Right cardiac atrium (tissue), 5 donors: ENCODE results near the gene TEAD1. TPM values are rescaled to one million over a fixed set of nuclear protein-coding genes. Genes with fewer than 3 reads are reported as not detected.

Experiments used
- ATAC-seq, 2 donors: fragments of 200-7000 bp; cut with Tn5 transposase; one replicate each; pipeline versions ENCODE4 v1.8.0 to v1.9.1; 2020; ENCODE audit warnings: moderate library complexity in 2 of 2, mild to moderate bottlenecking in 1 of 2
- DNase-seq, 3 donors: peaks; one replicate each; pipeline ENCODE4 v3.0.0-alpha.2; 2020
- H3K27ac ChIP-seq: one replicate; pipeline ENCODE4 v1.5.1; 2013; ENCODE audit warnings: mild to moderate bottlenecking, low read length, control low read depth, moderate library complexity
- H3K27me3 ChIP-seq: one replicate; pipeline ENCODE4 v1.6.1; 2013; ENCODE audit not compliant: control insufficient read depth, insufficient read depth
- H3K4me1 ChIP-seq: one replicate; pipeline ENCODE4 v1.6.1; 2013; ENCODE audit warnings: low read length; ENCODE audit not compliant: control insufficient read depth, insufficient read depth
- H3K4me3 ChIP-seq: one replicate; pipeline ENCODE4 v1.5.1; 2013; ENCODE audit warnings: low read length, control low read depth
- H3K9me3 ChIP-seq: one replicate; pipeline ENCODE4 v1.6.1; 2013; ENCODE audit warnings: low read length; ENCODE audit not compliant: control insufficient read depth
- WGBS: extraction: QIAGEN DNeasy Blood & Tissue Kit; methylation state at CpG from one replicate; pipeline ENCODE4 v1.1.7; 2013; 5-methylcytosine and 5-hydroxymethylcytosine counted together
- intact Hi-C, 4 donors: fragments of 100-400 bp; cut with DNase I; formaldehyde crosslinking; loops; one replicate each; pipeline versions ENCODE4 v1.11.0 to v1.14.0; 2022 to 2023
- long read RNA-seq, 4 donors: library from polyadenylated mRNA; unstranded; transcript quantifications; one replicate each; pipeline ENCODE4 v2.0.0, GENCODE V29; 2020 to 2021
- polyA plus RNA-seq: library from polyadenylated mRNA; stranded (reverse); fragments of 200-250 nt; gene quantifications from one replicate; pipeline ENCODE4 v1.2.3, GENCODE V29; 2013
- total RNA-seq, 4 donors: library from RNA; stranded (reverse); fragmentation: NEBNext Ultra II Directional; extraction: Animal tissue kit (Norgen Biotek cat#: 25700); gene quantifications; one replicate each; pipeline ENCODE4 v1.2.1, GENCODE V29; 2021
- donor health status: healthy with polysubstance abuse.
- donor health status: DM: no; HTN: yes; CAD: no.
- donor health status: DM: no; HTN: no; CAD: no.
- donor health status: DM: no; HTN: yes; CAD: no; lungs with severe emphysema.
- donor health status: DM: yes; HTN: yes; CAD: no.

Gene TEAD1
- total RNA-seq (100 to 1,000 TPM in 2 of 4 donors, 10 to 100 TPM in 2; 81.3 to 105 (median 98.4) TPM), polyA plus RNA-seq (19.7 TPM)
- long read RNA-seq, donor 1, full-length matches to known transcripts: 4 of 62 reads
- long read RNA-seq, donor 1, partial matches to known transcripts: 7 of 62 reads
- long read RNA-seq, donor 1, other reads (novel, unspliced or antisense): 51 of 62 reads
- long read RNA-seq, donor 2, partial matches to known transcripts: 0 of 11 reads
- long read RNA-seq, donor 2, other reads (novel, unspliced or antisense): 11 of 11 reads
- long read RNA-seq, donor 3, full-length matches to known transcripts: 6 of 84 reads
- long read RNA-seq, donor 3, partial matches to known transcripts: 2 of 84 reads
- long read RNA-seq, donor 3, other reads (novel, unspliced or antisense): 76 of 84 reads
- long read RNA-seq, donor 4, partial matches to known transcripts: 0 of 11 reads
- long read RNA-seq, donor 4, other reads (novel, unspliced or antisense): 11 of 11 reads

DNA sequence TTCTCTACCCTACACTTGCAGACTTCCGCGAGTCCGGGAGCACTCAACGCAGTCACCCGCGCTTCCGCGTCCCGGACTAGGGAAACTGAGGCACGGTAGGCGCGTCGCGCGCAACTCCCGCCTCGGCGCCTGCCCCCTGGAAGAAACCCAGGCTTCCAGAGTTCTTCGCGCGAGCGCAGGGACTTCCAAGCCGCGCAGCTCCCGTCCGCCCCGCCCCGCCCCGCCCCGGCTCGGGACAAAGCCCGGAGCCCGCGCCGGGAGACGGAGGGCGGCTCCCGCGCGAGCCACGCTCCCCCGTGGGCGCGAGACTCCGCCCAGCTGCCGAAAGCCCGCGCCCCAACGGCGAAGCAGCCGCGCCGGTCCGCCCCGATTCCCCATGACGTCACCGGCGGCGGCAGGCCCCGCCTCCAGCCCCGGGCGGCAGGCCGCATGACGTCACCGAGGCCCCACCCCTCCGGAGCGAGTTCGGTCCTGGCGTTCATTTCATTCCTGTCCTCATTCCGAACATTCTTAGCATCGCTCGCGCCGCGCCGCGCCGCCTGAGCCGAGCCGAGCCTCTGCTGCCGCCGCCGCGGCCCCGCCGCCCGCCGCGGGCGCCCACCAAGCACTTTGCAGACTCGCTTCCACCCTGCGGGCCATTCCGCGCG, at the start of gene TEAD1:
Gene TEAD1 (plus strand): TSS at position 498 of the 647 bp plus-strand sequence.
- no peaks in the 10 kb centered on the region for H3K27me3 ChIP-seq
- H3K4me3 ChIP-seq: peak within 1 kb of the TSS; percentile 92
- ATAC-seq (peak; percentile 98), DNase-seq (peak; percentile 96 to 99 (median 98))
- no peaks in the 10 kb centered on the region for H3K9me3 ChIP-seq
- intact Hi-C loops: loop anchor here in 2 of 4 donors (10.0 kb wide), 1 partner anchor 221 kb away; no protein-coding TSS in a partner anchor
- H3K4me1 ChIP-seq: no peaks in the 10 kb centered on the region
- WGBS: under 1% methylated on average over 95 of the region's 95 CpGs
- H3K27ac ChIP-seq: peak within 1 kb of the TSS; percentile 93

DNA sequence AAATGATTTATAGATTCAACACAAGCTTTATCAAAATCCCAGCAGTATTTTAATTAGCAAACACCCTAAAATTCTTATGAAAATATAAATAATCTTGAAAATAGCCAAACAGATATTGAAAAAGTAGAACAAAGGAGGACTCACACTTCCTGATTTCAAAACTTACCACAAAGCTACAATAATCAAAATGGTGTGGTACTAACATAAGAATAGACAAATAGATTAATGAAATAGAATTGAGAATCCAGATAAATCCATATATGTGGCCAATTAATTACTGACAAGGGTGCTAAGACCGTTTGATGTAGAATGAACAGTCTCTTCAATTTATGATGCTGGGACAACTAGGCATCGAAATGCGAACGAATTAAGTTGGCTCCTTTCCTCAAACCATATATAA, 49.6 kb upstream of the TEAD1 start:
- no peak overlapping the region for H3K27ac ChIP-seq
- 94% methylated on average over 4 of the region's 4 CpGs for WGBS
- H3K27me3 ChIP-seq: no peaks in the 10 kb centered on the region
- no peaks in the 10 kb centered on the region for H3K9me3 ChIP-seq
- DNase-seq: no peak
- intact Hi-C loops: no loop called here
- no peak overlapping the region for H3K4me3 ChIP-seq
- ATAC-seq: no peak
- H3K4me1 ChIP-seq: no peaks in the 10 kb centered on the region

DNA sequence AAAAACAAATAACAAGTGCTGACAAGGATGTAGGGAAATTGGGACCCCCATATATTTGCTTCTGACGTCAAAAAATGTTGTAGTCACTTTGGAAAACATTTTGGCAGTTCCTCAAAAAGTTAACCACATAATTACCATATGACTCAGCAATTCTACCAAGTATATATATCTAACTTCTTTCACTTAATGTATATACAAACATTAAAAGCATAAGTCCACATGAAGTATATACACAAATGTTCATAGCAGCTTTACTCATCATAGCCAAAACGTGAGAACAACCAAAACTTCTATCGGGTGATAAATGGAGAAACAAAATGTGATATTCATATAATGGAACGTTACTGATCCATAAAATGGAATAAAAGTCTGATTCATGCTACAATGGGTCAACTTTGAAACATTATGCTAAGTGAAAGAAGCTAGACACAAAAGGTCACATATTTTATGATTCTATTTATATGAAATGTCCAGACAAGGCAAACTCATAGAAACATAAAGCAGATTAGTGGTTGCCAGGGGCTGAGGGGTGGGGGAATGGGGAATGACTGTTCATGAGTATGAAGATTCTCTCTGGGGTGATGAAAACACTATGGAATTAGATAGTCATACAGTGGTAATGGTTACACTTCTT, 48.7 kb upstream of the TEAD1 start:
- ATAC-seq (no peak), DNase-seq (no peak)
- Histone ChIP-seq H3K9me3 (no peaks in the 10 kb centered on the region), H3K4me3 (no peak overlapping the region), H3K27ac (no peak overlapping the region), H3K27me3 (no peaks in the 10 kb centered on the region), H3K4me1 (no peaks in the 10 kb centered on the region)
- WGBS: 65% methylated on average over 4 of the region's 4 CpGs
- intact Hi-C loops: no loop called here

DNA sequence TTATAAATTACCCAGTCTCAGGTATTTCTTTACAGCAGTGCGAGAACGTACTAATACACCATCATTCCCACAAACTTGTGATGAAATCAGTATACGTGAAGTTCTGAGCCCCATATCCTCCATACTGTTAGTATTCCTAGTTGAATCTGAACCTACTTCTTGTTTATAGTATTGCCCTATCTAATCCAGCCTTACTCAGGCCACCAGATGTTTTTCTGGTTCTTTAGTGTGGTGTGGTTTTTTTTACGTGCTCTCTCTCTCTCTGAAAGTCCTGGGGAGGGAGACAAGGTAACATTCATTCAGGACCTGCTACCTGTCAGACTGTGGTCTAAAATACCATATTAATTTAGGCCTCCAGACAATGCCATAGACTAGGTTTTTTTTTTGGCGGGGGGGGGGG, 47.6 kb upstream of the TEAD1 start:
- Histone ChIP-seq H3K4me1 (no peaks in the 10 kb centered on the region), H3K9me3 (no peaks in the 10 kb centered on the region), H3K27ac (no peak overlapping the region), H3K27me3 (no peaks in the 10 kb centered on the region), H3K4me3 (no peak overlapping the region)
- no peak for DNase-seq
- no peak for ATAC-seq
- intact Hi-C loops: no loop called here
- 92% methylated on average over 5 of the region's 5 CpGs for WGBS

DNA sequence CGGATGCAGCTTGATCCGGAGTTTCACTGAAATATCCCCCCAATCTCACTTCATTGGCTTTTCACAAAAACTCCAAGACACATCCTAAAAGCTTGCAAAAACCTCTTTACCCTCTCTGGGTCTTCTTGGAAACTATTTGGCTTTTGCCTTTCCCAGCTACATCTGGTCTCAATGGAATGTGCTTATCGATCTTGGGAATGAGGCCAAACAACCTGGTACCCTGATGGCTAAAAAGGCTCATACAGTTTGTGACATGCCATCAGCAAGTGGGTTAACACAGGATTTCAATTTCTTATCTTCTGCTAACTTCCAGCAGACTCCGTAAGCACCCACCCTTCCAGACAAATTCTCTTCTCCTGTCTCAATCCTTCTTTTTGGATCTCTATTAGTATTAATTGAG, 45.9 kb upstream of the TEAD1 start:
- no peak overlapping the region for H3K4me3 ChIP-seq
- H3K9me3 ChIP-seq: no peaks in the 10 kb centered on the region
- WGBS: 72% methylated on average over 4 of the region's 4 CpGs
- no peaks in the 10 kb centered on the region for H3K27me3 ChIP-seq
- DNase-seq (no peak), ATAC-seq (no peak)
- H3K4me1 ChIP-seq: no peaks in the 10 kb centered on the region
- no peak overlapping the region for H3K27ac ChIP-seq
- intact Hi-C loops: no loop called here

DNA sequence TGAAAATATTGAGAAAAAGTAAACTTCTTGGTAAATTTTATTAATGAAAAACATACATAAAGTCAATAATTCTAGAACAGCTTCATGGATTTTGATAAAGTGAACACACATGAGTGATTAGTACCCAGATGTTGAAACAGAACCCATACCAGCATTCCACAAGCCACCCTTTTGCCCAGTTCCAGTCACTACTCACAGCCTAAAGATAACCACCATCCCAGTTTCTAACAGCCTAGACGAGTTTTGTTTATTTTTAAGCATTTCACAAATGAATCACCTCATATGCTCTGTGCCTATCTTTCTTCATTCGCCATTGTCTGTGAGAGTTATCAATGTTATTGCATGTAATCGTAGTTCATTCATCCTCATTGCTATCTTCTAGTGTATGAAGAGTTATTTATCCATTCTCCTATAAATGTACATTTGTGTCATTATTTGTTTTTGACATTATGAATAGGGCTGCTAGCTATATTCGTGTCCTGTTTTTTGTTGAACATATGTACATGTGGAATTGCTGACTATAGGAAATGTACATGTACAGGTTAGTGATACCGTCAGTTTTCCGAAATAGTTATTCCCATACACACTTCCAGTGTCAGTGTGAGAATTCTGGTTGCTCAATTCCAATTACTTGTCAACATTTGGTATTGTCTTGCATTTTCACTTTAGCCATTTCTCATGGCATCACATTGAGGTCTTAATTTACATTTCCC, 44.5 kb upstream of the TEAD1 start:
- DNase-seq (no peak), ATAC-seq (no peak)
- Histone ChIP-seq H3K9me3 (no peaks in the 10 kb centered on the region), H3K27me3 (no peaks in the 10 kb centered on the region), H3K4me1 (no peaks in the 10 kb centered on the region), H3K4me3 (no peak overlapping the region), H3K27ac (no peak overlapping the region)
- intact Hi-C loops: no loop called here
- WGBS: 83% methylated on average over 6 of the region's 6 CpGs

DNA sequence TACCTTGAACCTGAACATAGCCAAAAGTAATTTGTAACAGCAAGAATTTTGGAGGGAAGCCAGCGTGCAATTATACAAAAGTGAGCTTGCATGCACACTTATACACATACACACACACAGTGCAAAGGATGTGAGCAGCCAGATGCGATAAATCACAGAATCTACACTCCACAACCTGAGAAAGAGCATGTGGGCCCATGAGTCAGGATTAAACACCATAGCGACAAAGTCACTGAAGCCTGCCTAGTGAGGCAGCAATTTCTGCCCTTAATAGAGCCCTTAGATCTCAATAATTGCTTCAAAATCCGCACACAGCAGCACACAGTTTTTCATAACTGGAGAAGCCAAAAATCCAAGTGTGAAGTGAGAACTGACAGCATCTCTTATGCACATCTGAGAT, 42.6 kb upstream of the TEAD1 start:
- no peaks in the 10 kb centered on the region for H3K4me1 ChIP-seq
- no peak overlapping the region for H3K27ac ChIP-seq
- H3K27me3 ChIP-seq: no peaks in the 10 kb centered on the region
- WGBS: 96% methylated on average over 4 of the region's 4 CpGs
- H3K4me3 ChIP-seq: no peak overlapping the region
- DNase-seq (no peak), ATAC-seq (no peak)
- no peaks in the 10 kb centered on the region for H3K9me3 ChIP-seq
- intact Hi-C loops: no loop called here

DNA sequence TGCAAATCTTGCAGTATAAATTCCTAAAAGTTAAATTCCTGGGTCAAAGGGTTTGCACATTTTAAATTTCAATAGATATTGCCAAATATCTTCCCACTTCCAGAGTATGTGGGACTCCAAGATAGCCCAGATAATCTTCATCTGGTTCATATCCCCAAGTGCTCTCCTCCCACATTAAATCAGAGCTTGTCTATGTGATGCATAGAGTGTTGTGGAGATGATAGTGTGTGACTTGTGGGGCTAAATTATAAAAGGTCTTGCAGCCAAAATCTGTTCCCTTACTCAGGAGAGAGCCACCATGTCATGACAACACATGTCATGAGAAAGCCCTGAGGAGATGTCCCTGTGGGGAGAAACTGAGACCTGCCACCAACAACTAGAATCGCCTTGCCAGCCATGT, 39.9 kb upstream of the TEAD1 start:
- no peaks in the 10 kb centered on the region for H3K27me3 ChIP-seq
- no peak for ATAC-seq

DNA sequence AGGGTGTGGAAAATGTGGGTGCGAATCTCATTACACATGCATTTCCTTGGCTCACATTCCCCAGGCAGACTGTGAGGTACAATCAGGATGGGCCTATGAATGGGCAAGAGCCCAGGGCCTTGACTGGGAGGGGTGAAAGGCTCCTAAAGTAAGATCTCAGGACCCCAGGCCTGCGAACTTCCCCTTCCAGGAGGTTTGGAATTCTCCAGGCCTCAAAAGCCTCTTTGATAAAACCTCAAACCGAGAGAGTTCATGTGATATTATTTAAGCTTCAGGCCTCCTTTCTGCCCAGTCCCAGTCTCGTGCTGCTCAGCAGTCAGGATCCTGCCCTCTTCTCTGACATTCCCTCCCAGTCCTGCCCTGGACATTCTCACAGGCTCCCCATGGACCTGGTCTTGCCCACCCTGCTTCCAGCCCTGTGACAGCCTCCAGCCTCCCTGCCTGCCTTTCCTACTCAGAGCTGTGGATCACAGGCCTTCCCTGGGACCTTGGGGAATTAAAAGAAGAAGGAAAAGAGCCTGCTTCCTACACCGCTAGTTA, 37.3 kb upstream of the TEAD1 start:
- Histone ChIP-seq H3K4me3 (no peak overlapping the region), H3K4me1 (no peaks in the 10 kb centered on the region), H3K27me3 (no peaks in the 10 kb centered on the region), H3K9me3 (no peaks in the 10 kb centered on the region), H3K27ac (no peak overlapping the region)
- 63% methylated on average over 5 of the region's 5 CpGs for WGBS
- ATAC-seq (no peak), DNase-seq (no peak)
- intact Hi-C loops: no loop called here

More for the DNA sequence above, 39.9 kb upstream of the TEAD1 start:
- Histone ChIP-seq H3K27ac (no peak overlapping the region), H3K9me3 (no peaks in the 10 kb centered on the region), H3K4me3 (no peak overlapping the region), H3K4me1 (no peaks in the 10 kb centered on the region)
- no peak for DNase-seq
- intact Hi-C loops: no loop called here
- WGBS: 95% methylated on average over 1 of the region's 1 CpG

DNA sequence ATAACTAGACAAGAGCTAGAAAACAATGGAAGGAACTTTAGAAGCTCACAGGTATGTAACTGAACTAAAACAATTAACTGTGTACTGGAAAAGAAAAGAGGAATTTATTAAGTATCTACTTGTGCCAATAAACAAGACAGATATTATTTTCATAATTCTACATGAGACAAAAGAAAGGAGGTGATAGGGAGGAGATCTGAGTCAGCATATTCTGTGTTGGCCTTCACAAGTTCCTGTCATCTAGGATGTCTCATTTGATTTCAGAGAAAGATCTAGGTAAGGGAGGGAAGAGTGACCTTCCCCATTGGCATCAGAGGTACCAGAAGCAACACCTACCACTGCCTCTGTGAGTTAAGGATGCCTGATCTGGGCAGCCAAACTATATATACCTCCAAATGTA, 34.8 kb upstream of the TEAD1 start:
- H3K4me3 ChIP-seq: no peak overlapping the region
- no peak overlapping the region for H3K27ac ChIP-seq
- no peaks in the 10 kb centered on the region for H3K4me1 ChIP-seq

More for the DNA sequence above, 34.8 kb upstream of the TEAD1 start:
- intact Hi-C loops: no loop called here
- no peaks in the 10 kb centered on the region for H3K9me3 ChIP-seq
- no peak for DNase-seq
- no peaks in the 10 kb centered on the region for H3K27me3 ChIP-seq
- no peak for ATAC-seq
